HUES6 (cell line): ENCODE measurements around the gene C17orf67.
A peak's percentile ranks its signal among the peaks of the same experiment; 100 is the strongest.

ENCODE experiments used
- H3K27ac ChIP-seq: 2 replicates; pipeline ENCODE4 v1.7.0; 2013; ENCODE audit warnings: low read depth, mild to moderate bottlenecking, low read length, inconsistent platforms
- H3K27me3 ChIP-seq: 2 replicates; pipeline ENCODE4 v1.6.1; 2013; ENCODE audit warnings: low read length; ENCODE audit not compliant: control insufficient read depth, insufficient read depth
- H3K36me3 ChIP-seq: 2 replicates; pipeline ENCODE4 v1.6.1; 2013; ENCODE audit warnings: low read length; ENCODE audit not compliant: control insufficient read depth, insufficient read depth
- H3K4me1 ChIP-seq: 2 replicates; pipeline ENCODE4 v1.6.1; 2013; ENCODE audit warnings: low read length; ENCODE audit not compliant: control insufficient read depth, insufficient read depth
- H3K4me3 ChIP-seq: 2 replicates; pipeline ENCODE4 v1.5.1; 2013; ENCODE audit warnings: low read depth, low read length
- H3K9ac ChIP-seq: one replicate; pipeline ENCODE4 v1.6.1; 2013; ENCODE audit warnings: mild to moderate bottlenecking, low read length
- H3K9me3 ChIP-seq: 2 replicates; pipeline ENCODE4 v1.6.1; 2013; ENCODE audit warnings: low read depth, low read length; ENCODE audit not compliant: control insufficient read depth, insufficient read depth

The C17orf67 gene

GRCh38 chr17:56863974-56864373, 30.3 kb upstream of the C17orf67 start:
- Histone ChIP-seq H3K27me3 (no peaks in the 10 kb centered on the region), H3K4me3 (no peak overlapping the region), H3K4me1 (peaks cover 4% of the 10 kb centered on the region; the same call in 1 of the 2 replicates), H3K9ac (no peak overlapping the region), H3K36me3 (peaks cover 12% of the 10 kb centered on the region), H3K9me3 (no peaks in the 10 kb centered on the region), H3K27ac (no peak overlapping the region)

- peaks cover 4% of the 10 kb centered on the region; the same call in 1 of the 2 replicates for H3K4me1 ChIP-seq
- no peaks in the 10 kb centered on the region for H3K9me3 ChIP-seq
- peaks cover 14% of the 10 kb centered on the region for H3K36me3 ChIP-seq
- H3K4me3 ChIP-seq: no peak overlapping the region
- H3K27me3 ChIP-seq: no peaks in the 10 kb centered on the region
- H3K27ac ChIP-seq: no peak overlapping the region
- no peak overlapping the region for H3K9ac ChIP-seq
Observed at GRCh38 chr17:56861899-56862298, 28.2 kb upstream of the C17orf67 start.

GRCh38 chr17:56851008-56851407, 17.3 kb upstream of the C17orf67 start:
- Histone ChIP-seq H3K27me3 (no peaks in the 10 kb centered on the region), H3K9ac (no peak overlapping the region), H3K4me1 (no peaks in the 10 kb centered on the region), H3K36me3 (peaks cover 24% of the 10 kb centered on the region), H3K27ac (no peak overlapping the region), H3K4me3 (no peak overlapping the region), H3K9me3 (no peaks in the 10 kb centered on the region)

DNA sequence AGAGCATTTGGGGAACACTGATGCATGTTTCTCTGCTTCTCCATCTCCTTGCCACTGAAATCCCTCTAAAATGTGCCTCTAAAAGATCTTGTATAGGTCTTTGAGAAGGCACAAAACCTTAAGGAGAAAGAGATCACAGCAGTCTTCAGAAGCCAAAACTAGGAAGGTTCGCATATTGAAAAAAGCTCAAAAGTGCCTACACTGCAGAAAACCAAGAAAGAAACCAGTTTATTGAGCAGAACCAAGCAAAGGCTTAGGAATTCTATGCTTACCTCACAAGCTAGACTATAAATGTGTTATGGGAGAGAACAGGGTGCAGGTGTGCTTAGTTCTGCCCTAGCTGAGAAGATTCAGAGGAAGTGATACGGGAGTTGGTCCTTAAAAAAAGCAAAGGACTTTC, 16.9 kb upstream of the C17orf67 start:
- Histone ChIP-seq H3K27me3 (no peaks in the 10 kb centered on the region), H3K4me3 (no peak overlapping the region), H3K9ac (no peak overlapping the region), H3K36me3 (peaks cover 24% of the 10 kb centered on the region), H3K4me1 (no peaks in the 10 kb centered on the region), H3K27ac (no peak overlapping the region), H3K9me3 (no peaks in the 10 kb centered on the region)

- no peak overlapping the region for H3K9ac ChIP-seq
- H3K27me3 ChIP-seq: no peaks in the 10 kb centered on the region
- no peak overlapping the region for H3K4me3 ChIP-seq
- H3K4me1 ChIP-seq: no peaks in the 10 kb centered on the region
- no peaks in the 10 kb centered on the region for H3K9me3 ChIP-seq
- H3K27ac ChIP-seq: no peak overlapping the region
- H3K36me3 ChIP-seq: peaks cover 24% of the 10 kb centered on the region
Observed at GRCh38 chr17:56849131-56849530, 15.4 kb upstream of the C17orf67 start.

GRCh38 chr17:56847106-56847505, 13.4 kb upstream of the C17orf67 start:
- Histone ChIP-seq H3K4me3 (no peak overlapping the region), H3K9ac (no peak overlapping the region), H3K9me3 (no peaks in the 10 kb centered on the region), H3K27ac (no peak overlapping the region), H3K4me1 (no peaks in the 10 kb centered on the region), H3K27me3 (no peaks in the 10 kb centered on the region), H3K36me3 (peaks cover 24% of the 10 kb centered on the region)

GRCh38 chr17:56845934-56846333, 12.2 kb upstream of the C17orf67 start:
- Histone ChIP-seq H3K27ac (no peak overlapping the region), H3K27me3 (no peaks in the 10 kb centered on the region), H3K9me3 (no peaks in the 10 kb centered on the region), H3K36me3 (peaks cover 18% of the 10 kb centered on the region), H3K4me3 (no peak overlapping the region), H3K4me1 (no peaks in the 10 kb centered on the region), H3K9ac (no peak overlapping the region)

DNA sequence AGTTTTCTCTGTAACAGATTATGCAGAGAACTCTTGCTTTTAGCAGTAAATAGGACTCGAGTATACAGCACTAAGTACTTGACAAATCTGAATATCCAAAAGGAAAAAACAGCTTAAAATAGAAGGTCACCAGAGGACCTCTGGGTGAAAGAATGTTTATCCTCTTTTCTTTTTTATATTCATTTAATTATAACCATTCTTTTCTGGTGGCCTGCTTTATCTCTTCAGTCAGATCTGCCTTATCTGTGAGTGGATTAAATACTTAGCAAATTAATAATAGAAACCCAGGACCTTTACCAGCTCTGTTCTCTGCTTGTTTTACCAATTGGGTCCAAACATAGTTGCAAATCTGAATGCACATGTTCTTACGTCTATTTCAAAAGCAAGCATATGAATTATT, 8.9 kb upstream of the C17orf67 start:
- no peaks in the 10 kb centered on the region; the same call in 1 of the 2 replicates for H3K36me3 ChIP-seq
- peaks cover 5% of the 10 kb centered on the region; the same call in 1 of the 2 replicates for H3K4me1 ChIP-seq
- H3K27ac ChIP-seq: no peak overlapping the region
- H3K9ac ChIP-seq: no peak overlapping the region
- H3K9me3 ChIP-seq: no peaks in the 10 kb centered on the region
- H3K4me3 ChIP-seq: no peak overlapping the region
- no peaks in the 10 kb centered on the region for H3K27me3 ChIP-seq

- H3K27ac ChIP-seq: no peak overlapping the region
- peaks cover 14% of the 10 kb centered on the region for H3K4me1 ChIP-seq
- H3K27me3 ChIP-seq: peaks cover 16% of the 10 kb centered on the region
- H3K9ac ChIP-seq: no peak overlapping the region
- H3K36me3 ChIP-seq: no peaks in the 10 kb centered on the region
- H3K4me3 ChIP-seq: no peak overlapping the region
- H3K9me3 ChIP-seq: no peaks in the 10 kb centered on the region
Observed at GRCh38 chr17:56838687-56839086, 5.0 kb upstream of the C17orf67 start.

DNA sequence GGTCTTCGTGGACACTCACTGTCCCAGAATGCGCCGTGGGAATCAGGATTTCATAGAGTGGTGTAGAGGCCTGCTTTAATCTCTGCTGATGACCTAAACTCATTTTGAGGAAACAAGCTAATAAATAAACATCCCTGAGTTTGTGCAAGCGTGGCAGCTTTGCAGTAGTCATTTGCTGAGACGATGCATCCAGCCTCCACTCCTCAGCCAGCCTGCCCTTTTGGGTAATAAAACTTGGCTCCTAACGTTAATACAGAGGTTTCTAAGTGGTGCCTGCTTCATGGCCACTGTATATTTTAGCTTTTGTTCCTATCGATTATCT, 1.5 kb upstream of the C17orf67 start:
- peaks cover 21% of the 10 kb centered on the region for H3K27me3 ChIP-seq
- peak overlapping the region; percentile 68 for H3K4me3 ChIP-seq
- no peak overlapping the region for H3K27ac ChIP-seq
- peaks cover 23% of the 10 kb centered on the region for H3K4me1 ChIP-seq
- H3K9ac ChIP-seq: peak overlapping the region; percentile 67
- H3K36me3 ChIP-seq: 0 out of 2 replicates have a peak, but pooled peaks cover 9% of the 10 kb centered on the region
- no peaks in the 10 kb centered on the region for H3K9me3 ChIP-seq

- Histone ChIP-seq H3K36me3 (0 out of 2 replicates have a peak, but pooled peaks cover 9% of the 10 kb centered on the region), H3K9ac (peak overlapping the region; percentile 67), H3K27me3 (peaks cover 21% of the 10 kb centered on the region), H3K4me1 (peaks cover 23% of the 10 kb centered on the region), H3K27ac (peak overlapping the region; percentile 50; the same call in 1 of the 2 replicates), H3K4me3 (peak overlapping the region; percentile 68), H3K9me3 (no peaks in the 10 kb centered on the region)
Observed at GRCh38 chr17:56834380-56835263, 902 bp upstream of the C17orf67 start.
